WTC11 (cell line): Measurements from ENCODE around the gene BCAS3. TPM values are rescaled to one million over a fixed set of nuclear protein-coding genes. Genes with fewer than 3 reads are reported as not detected.

ENCODE experiments used
- ATAC-seq: fragments of 200-7000 bp; cut with Tn5 transposase; 2 replicates; pipeline ENCODE4 v1.10.0; 2021; ENCODE audit warnings: mild to moderate bottlenecking, moderate library complexity
- CTCF ChIA-PET: fragments of 300-600 bp; sonication (Branson Sonifier 250); formaldehyde crosslinking; loops from one replicate; lab custom pipeline; 2021; ENCODE audit warnings: antibody characterized with exemption; lab: Charles Lee
- POLR2A ChIA-PET: fragments of 350-600 bp; sonication (Branson Sonifier 250); formaldehyde crosslinking; loops from one replicate; lab custom pipeline; 2021; ENCODE audit warnings: antibody characterized with exemption; lab: Charles Lee
- DNase-seq: peaks from one replicate; pipeline ENCODE4 v3.0.0; 2021; ENCODE audit warnings: low spot score
- H3K27ac Mint-ChIP-seq: 2 replicates; pipeline ENCODE4 v1.8.0; 2021; ENCODE audit warnings: mixed read lengths
- H3K27me3 Mint-ChIP-seq: 2 replicates; pipeline ENCODE4 v1.8.0; 2021; ENCODE audit warnings: low read depth, mild to moderate bottlenecking, moderate library complexity, mixed read lengths
- H3K36me3 Mint-ChIP-seq: 2 replicates; pipeline ENCODE4 v1.8.0; 2021; ENCODE audit warnings: mixed read lengths
- H3K4me1 Mint-ChIP-seq: 2 replicates; pipeline ENCODE4 v1.8.0; 2022; ENCODE audit warnings: mixed read lengths
- H3K4me3 Mint-ChIP-seq: 2 replicates; pipeline ENCODE4 v1.8.0; 2021; ENCODE audit warnings: mild to moderate bottlenecking, moderate library complexity, mixed read lengths
- H3K9me3 Mint-ChIP-seq: 2 replicates; pipeline ENCODE4 v1.8.0; 2021; ENCODE audit warnings: mixed read lengths
- ARID4B ChIP-seq: sonication (generic); formaldehyde crosslinking; IDR thresholded peaks from 2 replicates; pipeline ENCODE4 v1.8.0; 2023; ENCODE audit warnings: missing genetic modification reagents, mild to moderate bottlenecking, borderline replicate concordance
- CTCF ChIP-seq: fragments of 200-600 bp; IDR thresholded peaks from 2 replicates; pipeline ENCODE4 v1.8.0; 2022; ENCODE audit warnings: antibody characterized with exemption
- E2F1 ChIP-seq: sonication (generic); formaldehyde crosslinking; IDR thresholded peaks from 2 replicates; pipeline ENCODE4 v1.8.0; 2022; ENCODE audit warnings: mild to moderate bottlenecking, missing genetic modification reagents
- EMX1 ChIP-seq: fragments of 250-450 bp; sonication (Bioruptor Pico); IDR thresholded peaks from 2 replicates; pipeline ENCODE4 v1.8.0; 2021; ENCODE audit warnings: mild to moderate bottlenecking
- FOXJ3 ChIP-seq: sonication (generic); formaldehyde crosslinking; IDR thresholded peaks from 2 replicates; pipeline ENCODE4 v1.9.0; 2021; ENCODE audit warnings: missing genetic modification reagents, mild to moderate bottlenecking, borderline replicate concordance
- GABPB1 ChIP-seq: sonication (generic); formaldehyde crosslinking; IDR thresholded peaks from 2 replicates; pipeline ENCODE4 v1.8.1; 2023; ENCODE audit warnings: mild to moderate bottlenecking, missing genetic modification reagents
- IRF1 ChIP-seq: sonication (generic); formaldehyde crosslinking; IDR thresholded peaks from 2 replicates; pipeline ENCODE4 v1.8.0; 2023; ENCODE audit warnings: missing genetic modification reagents
- NR1H2 ChIP-seq: sonication (generic); formaldehyde crosslinking; IDR thresholded peaks from 2 replicates; pipeline ENCODE4 v1.9.0; 2021; ENCODE audit warnings: mild to moderate bottlenecking, moderate library complexity, missing genetic modification reagents
- PREB ChIP-seq: sonication (generic); formaldehyde crosslinking; IDR thresholded peaks from 2 replicates; pipeline ENCODE4 v1.8.1; 2022; ENCODE audit warnings: mild to moderate bottlenecking, missing genetic modification reagents, moderate library complexity, borderline replicate concordance
- PRRX2 ChIP-seq: fragments of 250-450 bp; sonication (Bioruptor Pico); IDR thresholded peaks from 2 replicates; pipeline ENCODE4 v1.8.0; 2021; ENCODE audit warnings: mild to moderate bottlenecking
- TEAD1 ChIP-seq: sonication (generic); formaldehyde crosslinking; IDR thresholded peaks from 2 replicates; pipeline ENCODE4 v1.8.0; 2022; ENCODE audit warnings: mild to moderate bottlenecking, missing genetic modification reagents
- USF1 ChIP-seq: sonication (generic); formaldehyde crosslinking; IDR thresholded peaks from 2 replicates; pipeline ENCODE4 v1.8.0; 2022; ENCODE audit warnings: mild to moderate bottlenecking, missing genetic modification reagents
- ZMAT4 ChIP-seq: fragments of 250-450 bp; sonication (Bioruptor Pico); IDR thresholded peaks from 2 replicates; pipeline ENCODE4 v1.9.0; 2021; ENCODE audit warnings: mild to moderate bottlenecking
- ZNF232 ChIP-seq: sonication (generic); formaldehyde crosslinking; IDR thresholded peaks from 2 replicates; pipeline ENCODE4 v1.8.0; 2022; ENCODE audit warnings: mild to moderate bottlenecking, missing genetic modification reagents
- ZNF416 ChIP-seq: fragments of 250-450 bp; sonication (Bioruptor Pico); IDR thresholded peaks from 2 replicates; pipeline ENCODE4 v1.9.0; 2021; ENCODE audit warnings: mild to moderate bottlenecking, inconsistent platforms
- ZNF512 ChIP-seq: sonication (generic); formaldehyde crosslinking; IDR thresholded peaks from 2 replicates; pipeline ENCODE4 v1.8.1; 2022; ENCODE audit warnings: missing genetic modification reagents, borderline replicate concordance
- ZNF671 ChIP-seq: fragments of 250-450 bp; sonication (Bioruptor Pico); IDR thresholded peaks from 2 replicates; pipeline ENCODE4 v1.8.0; 2021; ENCODE audit warnings: mild to moderate bottlenecking
- ZSCAN18 ChIP-seq: fragments of 250-450 bp; sonication (Bioruptor Pico); IDR thresholded peaks from 2 replicates; pipeline ENCODE4 v2.1.2; 2022; ENCODE audit warnings: mild to moderate bottlenecking, moderate library complexity
- total RNA-seq: library from RNA; stranded (reverse); gene quantifications from 3 replicates; pipeline ENCODE4 v1.2.3, GENCODE V29; 2021

Gene BCAS3
- total RNA-seq, 1 experiment from 2014 or later, result 15.5 TPM

- 0 out of 2 replicates have a peak overlapping the region, but pooled peaks have one; percentile 23 for H3K27ac Mint-ChIP-seq
- no peak for DNase-seq
- POLR2A ChIA-PET, result interaction anchor here (0.7 kb wide), 1 partner anchor 15 kb away, joined by 4 read pairs; no protein-coding TSS in a partner anchor
These were observed 602.0 kb downstream of the BCAS3 start for GRCh38 chr17:61279476-61280145.

GRCh38 chr17:61280338-61280737 is 602.7 kb downstream of the BCAS3 start:
- no peak for TF ChIP-seq PRRX2
- ATAC-seq (no peak), DNase-seq (no peak)
- Mint-ChIP-seq H3K27me3 (peaks cover 8% of the 10 kb centered on the region), H3K4me3 (no peak overlapping the region), H3K36me3 (peaks cover 12% of the 10 kb centered on the region), H3K9me3 (peaks cover 12% of the 10 kb centered on the region), H3K27ac (no peak overlapping the region), H3K4me1 (peaks cover 22% of the 10 kb centered on the region)
- POLR2A ChIA-PET, result no interaction called here
- CTCF ChIA-PET, result no interaction called here

More at GRCh38 chr17:61279476-61280145, 602.0 kb downstream of the BCAS3 start:
- peaks cover 12% of the 10 kb centered on the region for H3K9me3 Mint-ChIP-seq
- peaks cover 11% of the 10 kb centered on the region for H3K36me3 Mint-ChIP-seq
- peaks cover 15% of the 10 kb centered on the region for H3K4me1 Mint-ChIP-seq
- CTCF ChIA-PET, result no interaction called here
- no peak for ATAC-seq
- no peak overlapping the region for H3K4me3 Mint-ChIP-seq
- no peak for TF ChIP-seq NR1H2 (CRISPR knock-in tag)
- TF ChIP-seq E2F1 (CRISPR knock-in tag), result no peak
- TF ChIP-seq ZNF232, result no peak
- no peak for TF ChIP-seq ZNF512 (CRISPR knock-in tag)
- TF ChIP-seq FOXJ3 (CRISPR knock-in tag), result no peak
- no peak for TF ChIP-seq EMX1 (CRISPR knock-in tag)
- no peak for TF ChIP-seq ZNF416 (CRISPR knock-in tag)
- TF ChIP-seq PRRX2, result no peak
- TF ChIP-seq GABPB1 (CRISPR knock-in tag), result no peak
- TF ChIP-seq USF1 (CRISPR knock-in tag), result no peak
- H3K27me3 Mint-ChIP-seq, result peaks cover 7% of the 10 kb centered on the region

GRCh38 chr17:61280851-61281250 is 603.2 kb downstream of the BCAS3 start:
- ChIA-PET POLR2A (no interaction called here), CTCF (no interaction called here)
- Mint-ChIP-seq H3K4me3 (no peak overlapping the region), H3K4me1 (peaks cover 27% of the 10 kb centered on the region), H3K9me3 (peaks cover 12% of the 10 kb centered on the region), H3K27me3 (peaks cover 8% of the 10 kb centered on the region), H3K36me3 (peaks cover 12% of the 10 kb centered on the region), H3K27ac (no peak overlapping the region)
- DNase-seq (no peak), ATAC-seq (no peak)
- TF ChIP-seq ZMAT4 (CRISPR knock-in tag) (no peak), IRF1 (no peak), CTCF (no peak), PREB (CRISPR knock-in tag) (no peak), ARID4B (CRISPR knock-in tag) (no peak), ZNF671 (CRISPR knock-in tag) (no peak), ZSCAN18 (CRISPR knock-in tag) (no peak), TEAD1 (no peak)
